Measurements from ENCODE around the gene ZBED6. TPM values are rescaled to one million over a fixed set of nuclear protein-coding genes. Genes with fewer than 3 reads are reported as not detected.

The ZBED6 gene
- polyA plus RNA-seq, 1 of the 3 experiments (the other 2 are of a cell fraction), result 2.5 TPM

DNA sequence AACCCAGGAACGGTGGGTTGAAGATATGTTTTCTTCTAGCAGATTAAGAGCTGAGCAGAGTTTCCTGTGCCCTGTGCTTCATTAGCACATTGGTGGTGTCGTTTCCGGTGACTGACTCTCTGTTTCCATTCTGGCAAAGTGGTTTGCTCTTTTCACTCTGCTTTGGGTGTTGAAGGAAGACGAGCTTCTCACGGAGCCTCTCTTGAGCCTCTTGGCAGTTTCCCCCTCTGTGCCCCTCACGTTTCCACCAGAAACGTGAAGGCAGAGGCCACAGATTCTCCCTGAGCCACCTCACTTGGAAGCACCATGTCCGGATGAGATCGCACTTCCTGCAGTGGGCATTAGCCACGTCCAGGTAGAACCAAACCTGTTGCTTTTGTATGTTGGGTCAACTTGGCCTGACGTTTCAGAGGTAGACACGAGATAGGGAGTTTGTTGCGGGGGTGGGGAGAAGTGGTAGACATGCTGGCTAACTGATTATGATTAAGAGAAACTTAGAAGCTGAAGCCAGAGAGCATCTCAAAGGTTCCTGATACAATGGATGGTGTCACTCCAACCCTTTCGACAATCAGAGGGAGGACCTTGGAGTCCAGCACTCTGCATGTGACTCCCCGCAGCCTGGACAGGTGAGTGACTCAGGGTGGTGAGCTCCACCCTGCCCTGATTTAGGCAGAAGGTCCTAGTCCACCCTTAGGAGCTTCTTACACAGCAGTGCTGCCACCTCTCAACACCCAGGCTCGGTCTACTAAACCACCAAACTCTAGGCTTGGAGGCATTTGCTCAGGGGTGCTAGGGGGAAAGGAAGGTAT is 30.2 kb upstream of the ZBED6 start, which contains the start of gene LAX1:
Gene LAX1 (plus strand): TSS at position 155 of the 809 bp plus-strand sequence. CDS start 383 bp downstream, at position 538.
- no peaks in the 10 kb centered on the region for H3K27me3 ChIP-seq (ENCODE audit: insufficient read depth)
- DNase-seq, result no peak
- peaks cover 4 to 7% of the 10 kb centered on the region in 2 experiments; a peak in 2 of 4 replicates for H3K4me1 ChIP-seq (ENCODE audit: control insufficient read depth in 1 of 2, insufficient read depth in 2 of 2, low read depth in 1 of 2, low read length in 1 of 2)
- WGBS (ENCODE audit: low lambda C conversion rate), result 76% methylated on average over 15 of the region's 16 CpGs
- POLR2A ChIA-PET, result no interaction called here
- no peaks in the 10 kb centered on the region for H3F3A ChIP-seq (replicated peaks; ENCODE audit: insufficient read depth)
- H3K9me3 ChIP-seq, result no peaks in the 10 kb centered on the region
- CTCF ChIA-PET, result interaction anchor here (1.0 to 1.8 kb wide), 3 partner anchors 11 to 320 kb away, joined by 3 to 4 read pairs (median 4); no protein-coding TSS in a partner anchor
- no peak within 1 kb of the TSS for H3K27ac ChIP-seq (ENCODE audit: low read depth in 2 of 2, low read length in 1 of 2)
- H3K36me3 ChIP-seq (replicated peaks in 1 of 2; ENCODE audit: control insufficient read depth in 1 of 2, insufficient read depth in 2 of 2, low read length in 1 of 2), result no peaks in the 10 kb centered on the region
- no peak within 1 kb of the TSS for H3K9ac ChIP-seq
- no peak within 1 kb of the TSS for H3K4me2 ChIP-seq
- no peak for TF ChIP-seq RAD21 (IDR thresholded peaks at IDR 0.05; ENCODE audit: low read length)
- no peak for TF ChIP-seq PBX3 (IDR thresholded peaks at IDR 0.05)
- no peak for TF ChIP-seq TEAD4 (IDR thresholded peaks at IDR 0.05; ENCODE audit: borderline replicate concordance, insufficient read depth)
- TF ChIP-seq CHD2 (IDR thresholded peaks at IDR 0.05; ENCODE audit: low read length, partially characterized antibody), result no peak
- no peak for TF ChIP-seq RFX5 (IDR thresholded peaks at IDR 0.05; ENCODE audit: low read length)
- no peak for TF ChIP-seq TCF12 (IDR thresholded peaks at IDR 0.05)
- TF ChIP-seq ELF1 (IDR thresholded peaks at IDR 0.05), result no peak
- TF ChIP-seq JUND (IDR thresholded peaks at IDR 0.05), result no peak
- TF ChIP-seq RCOR1 (IDR thresholded peaks at IDR 0.05; ENCODE audit: low read length), result no peak
- no peak for TF ChIP-seq SIN3A (IDR thresholded peaks at IDR 0.05; ENCODE audit: borderline replicate concordance, low read depth, low read length)
- TF ChIP-seq MXI1 (IDR thresholded peaks at IDR 0.05; ENCODE audit: low read depth, low read length), result no peak
- TF ChIP-seq EP300 (IDR thresholded peaks at IDR 0.05; ENCODE audit: borderline replicate concordance in 1 of 2, low read depth in 1 of 2, low read length in 1 of 2), result no peak
- TF ChIP-seq NFIC (IDR thresholded peaks at IDR 0.05; ENCODE audit: borderline replicate concordance), result no peak
- TF ChIP-seq IRF3 (IDR thresholded peaks at IDR 0.05; ENCODE audit: low read depth, low read length), result no peak
- TF ChIP-seq, protein P1, sequence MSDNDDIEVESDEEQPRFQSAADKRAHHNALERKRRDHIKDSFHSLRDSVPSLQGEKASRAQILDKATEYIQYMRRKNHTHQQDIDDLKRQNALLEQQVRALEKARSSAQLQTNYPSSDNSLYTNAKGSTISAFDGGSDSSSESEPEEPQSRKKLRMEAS (IDR thresholded peaks at IDR 0.05; ENCODE audit: low read depth), result no peak
- no peak for TF ChIP-seq REST (IDR thresholded peaks at IDR 0.05; ENCODE audit: low read depth, low read length)
- H2AFZ ChIP-seq (ENCODE audit: low read depth), result no peak within 1 kb of the TSS
- H3K79me2 ChIP-seq (ENCODE audit: insufficient read depth), result no peaks in the 10 kb centered on the region
- H4K20me1 ChIP-seq (ENCODE audit: insufficient read depth), result no peaks in the 10 kb centered on the region
- H3K9me2 ChIP-seq, result no peaks in the 10 kb centered on the region
- no peak within 1 kb of the TSS for H3K4me3 ChIP-seq (ENCODE audit: low read depth in 2 of 2, low read length in 1 of 2)

All from SK-N-SH (cell line).